Body of pancreas (tissue), 4 donors: Measurements from ENCODE around the gene RUNX2. TPM values are rescaled to one million over a fixed set of nuclear protein-coding genes. Genes with fewer than 3 reads are reported as not detected.

ENCODE experiments used
- ATAC-seq: fragments of 150-250 bp; one replicate; pipeline ENCODE4 v1.9.1; 2016
- DNase-seq, 4 donors: peaks; one replicate each; pipeline ENCODE4 v3.0.0-alpha.2; 2019
- H3K27ac ChIP-seq, 4 donors: fragments of 200-600 bp; sonication (generic); 1 replicate in 3 of 4; 2 replicates in 1 of 4; pipeline versions ENCODE4 v1.5.1 to v1.6.1; 2016 to 2019; ENCODE audit warnings: mild to moderate bottlenecking in 1 of 4, mixed read lengths in 1 of 4, moderate library complexity in 1 of 4
- H3K27me3 ChIP-seq, 2 donors: fragments of 200-600 bp; sonication (generic); one replicate each; pipeline ENCODE4 v1.6.0; 2016; ENCODE audit warnings: mild to moderate bottlenecking in 1 of 2
- H3K36me3 ChIP-seq, 2 donors: fragments of 200-600 bp; sonication (generic); replicated peaks in 1 of 2; 2 replicates each; pipeline ENCODE4 v1.5.1; 2016; ENCODE audit warnings: low read depth in 2 of 2; ENCODE audit not compliant: insufficient read depth in 1 of 2
- H3K4me1 ChIP-seq: fragments of 200-600 bp; sonication (generic); one replicate; pipeline ENCODE4 v1.6.0; 2016
- H3K4me3 ChIP-seq, 2 donors: fragments of 200-600 bp; sonication (generic); 1 replicate in 1 of 2; 2 replicates in 1 of 2; pipeline ENCODE4 v1.5.1; 2016 to 2019
- H3K9me3 ChIP-seq, 3 donors: fragments of 200-600 bp; sonication (generic); 1 replicate in 2 of 3; 2 replicates in 1 of 3; pipeline ENCODE4 v1.5.1; 2016
- POLR2A ChIP-seq, 3 donors: fragments of 450-650 bp; IDR thresholded peaks; one replicate each; pipeline ENCODE4 v1.6.1; 2016; ENCODE audit warnings: antibody characterized with exemption in 3 of 3, mild to moderate bottlenecking in 2 of 3
- WGBS, 2 donors: methylation state at CpG; one replicate each; pipeline ENCODE4 v1.1.5; 2017; 5-methylcytosine and 5-hydroxymethylcytosine counted together
- intact Hi-C: fragments of 100-400 bp; cut with DNase I; formaldehyde crosslinking; loops from one replicate; pipeline ENCODE4 v1.15.1; 2023
- total RNA-seq, 2 donors: library from RNA; depleted of rRNA; stranded (reverse); fragments of >200 nt; gene quantifications; one replicate each; pipeline ENCODE4 v1.1.0, GENCODE V29; 2016
- TF ChIP-seq, protein P1 (sequence below), 7 experiments: fragments of 450-650 bp in 4 of 7; fragments of 200-600 bp in 3 of 7; sonication (generic) in 3 of 7; IDR thresholded peaks; one replicate each; pipeline ENCODE4 v1.5.1; 2016 to 2019; ENCODE audit warnings: antibody characterized with exemption in 7 of 7

RUNX2 gene
- total RNA-seq, 2 donors from 2014 or later = 0.33 to 1.0 TPM

DNA sequence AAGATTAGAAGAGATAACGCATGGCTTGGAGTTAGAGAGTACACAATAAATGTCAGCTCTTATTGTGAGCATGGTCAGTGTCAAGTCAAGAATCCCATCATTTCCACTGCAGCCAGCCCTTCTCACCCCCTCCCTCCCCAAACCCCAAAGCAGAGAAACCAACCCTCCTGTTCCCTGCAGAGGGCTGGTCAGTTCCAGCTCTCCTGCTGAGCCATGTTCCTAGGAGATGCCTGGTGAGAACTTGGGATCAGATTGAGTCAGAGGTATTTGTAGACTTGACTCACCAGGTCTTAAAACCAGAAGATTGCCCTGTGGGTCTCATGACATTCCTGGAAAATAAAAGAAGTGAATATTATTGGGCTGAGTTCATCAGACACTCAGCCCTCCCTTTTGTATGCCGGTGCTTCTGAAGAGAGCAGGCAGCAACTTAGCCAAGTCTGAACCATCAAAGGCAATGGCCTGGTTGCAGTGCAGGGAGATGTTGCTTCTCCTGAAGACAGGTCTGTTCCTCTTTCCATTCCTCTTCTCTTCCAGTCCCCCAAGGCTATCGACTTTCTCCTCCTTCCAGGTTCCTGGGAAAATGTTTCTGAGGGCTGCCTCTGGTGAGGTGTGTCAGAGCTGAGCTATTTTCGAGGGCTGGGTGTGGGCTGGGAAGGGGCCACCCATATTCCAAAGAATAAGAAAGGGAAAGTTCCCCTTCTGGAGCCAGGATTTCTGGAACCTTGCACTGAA, 327.8 kb downstream of the RUNX2 start:
- DNase-seq = no peak
- no peaks in the 10 kb centered on the region for H3K36me3 ChIP-seq
- WGBS, 2 donors = 78 to 82% methylated on average over 4 of the region's 4 CpGs
- H3K4me3 ChIP-seq = no peak overlapping the region
- ATAC-seq = no peak
- intact Hi-C loops = no loop called here
- H3K27me3 ChIP-seq = no peaks in the 10 kb centered on the region
- no peaks in the 10 kb centered on the region for H3K9me3 ChIP-seq
- no peak overlapping the region for H3K27ac ChIP-seq
- H3K4me1 ChIP-seq = no peaks in the 10 kb centered on the region
- TF ChIP-seq, protein P1, sequence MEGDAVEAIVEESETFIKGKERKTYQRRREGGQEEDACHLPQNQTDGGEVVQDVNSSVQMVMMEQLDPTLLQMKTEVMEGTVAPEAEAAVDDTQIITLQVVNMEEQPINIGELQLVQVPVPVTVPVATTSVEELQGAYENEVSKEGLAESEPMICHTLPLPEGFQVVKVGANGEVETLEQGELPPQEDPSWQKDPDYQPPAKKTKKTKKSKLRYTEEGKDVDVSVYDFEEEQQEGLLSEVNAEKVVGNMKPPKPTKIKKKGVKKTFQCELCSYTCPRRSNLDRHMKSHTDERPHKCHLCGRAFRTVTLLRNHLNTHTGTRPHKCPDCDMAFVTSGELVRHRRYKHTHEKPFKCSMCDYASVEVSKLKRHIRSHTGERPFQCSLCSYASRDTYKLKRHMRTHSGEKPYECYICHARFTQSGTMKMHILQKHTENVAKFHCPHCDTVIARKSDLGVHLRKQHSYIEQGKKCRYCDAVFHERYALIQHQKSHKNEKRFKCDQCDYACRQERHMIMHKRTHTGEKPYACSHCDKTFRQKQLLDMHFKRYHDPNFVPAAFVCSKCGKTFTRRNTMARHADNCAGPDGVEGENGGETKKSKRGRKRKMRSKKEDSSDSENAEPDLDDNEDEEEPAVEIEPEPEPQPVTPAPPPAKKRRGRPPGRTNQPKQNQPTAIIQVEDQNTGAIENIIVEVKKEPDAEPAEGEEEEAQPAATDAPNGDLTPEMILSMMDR (IDR thresholded peaks at IDR 0.05) = no peak
- TF ChIP-seq POLR2A (IDR thresholded peaks at IDR 0.05) = no peak

GRCh38 chr6:45657226-45657625, 329.1 kb downstream of the RUNX2 start:
- no peaks in the 10 kb centered on the region for H3K9me3 ChIP-seq
- intact Hi-C loops = no loop called here
- DNase-seq (no peak), ATAC-seq (no peak)
- no peaks in the 10 kb centered on the region for H3K36me3 ChIP-seq
- H3K27ac ChIP-seq = no peak overlapping the region
- H3K27me3 ChIP-seq = no peaks in the 10 kb centered on the region
- no peak for TF ChIP-seq POLR2A (IDR thresholded peaks at IDR 0.05)
- H3K4me1 ChIP-seq = no peaks in the 10 kb centered on the region
- H3K4me3 ChIP-seq = no peak overlapping the region

DNA sequence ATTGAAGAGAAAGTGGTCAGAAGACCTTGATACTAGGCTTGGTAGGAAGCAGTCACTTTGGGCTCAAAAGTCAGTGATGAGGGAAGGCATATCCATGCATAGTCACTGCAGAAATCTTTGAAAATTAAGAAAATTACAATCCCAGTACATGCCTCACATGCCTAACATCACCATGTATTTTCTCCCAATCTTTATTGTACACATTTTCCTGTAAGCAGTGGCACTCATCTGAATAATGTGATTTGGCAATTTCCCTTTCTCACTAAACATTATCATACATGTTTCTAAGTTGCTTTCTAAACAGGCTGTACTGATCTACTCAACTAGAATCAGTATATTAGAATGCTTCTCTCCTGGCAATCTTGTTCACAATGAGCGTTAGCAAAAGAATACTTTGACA, 330.3 kb downstream of the RUNX2 start:
- no peak for ATAC-seq

DNA sequence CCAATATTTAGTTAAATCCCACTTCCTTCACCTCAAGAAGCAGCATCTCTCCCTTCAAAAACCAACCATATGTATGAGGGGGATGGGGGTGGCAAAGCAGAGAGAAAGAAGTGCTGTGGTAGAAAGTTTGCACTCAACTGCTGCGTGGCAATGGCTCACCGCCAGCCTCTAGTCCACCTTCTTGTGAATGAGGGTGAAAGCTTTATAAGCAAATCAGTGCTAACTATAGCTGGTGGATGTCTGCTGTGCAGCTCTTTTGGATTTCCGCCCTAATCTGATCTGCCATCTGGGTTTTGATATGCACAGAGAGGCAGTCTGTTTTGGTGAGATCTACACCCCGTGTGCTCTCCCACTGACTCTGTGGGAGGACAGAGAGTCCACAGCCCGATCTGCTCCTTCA, 330.8 kb downstream of the RUNX2 start:
- TF ChIP-seq, protein P1 (IDR thresholded peaks at IDR 0.05) = no peak
- TF ChIP-seq POLR2A (IDR thresholded peaks at IDR 0.05) = no peak
- no peak for DNase-seq
- no peak for ATAC-seq
- peaks cover 9% of the 10 kb centered on the region for H3K4me1 ChIP-seq
- 68 to 76% methylated on average over 5 of the region's 5 CpGs for WGBS, 2 donors
- intact Hi-C loops = no loop called here
- H3K27me3 ChIP-seq = no peaks in the 10 kb centered on the region
- H3K4me3 ChIP-seq = no peak overlapping the region
- no peaks in the 10 kb centered on the region for H3K9me3 ChIP-seq
- no peaks in the 10 kb centered on the region for H3K36me3 ChIP-seq
- H3K27ac ChIP-seq = no peak overlapping the region

More for the DNA sequence above, 330.3 kb downstream of the RUNX2 start:
- H3K27ac ChIP-seq = no peak overlapping the region
- no peaks in the 10 kb centered on the region for H3K36me3 ChIP-seq
- H3K9me3 ChIP-seq = no peaks in the 10 kb centered on the region
- intact Hi-C loops = no loop called here
- peaks cover 3% of the 10 kb centered on the region for H3K4me1 ChIP-seq
- WGBS, 2 donors = 74 to 79% methylated on average over 1 of the region's 1 CpG
- no peak for DNase-seq
- no peak overlapping the region for H3K4me3 ChIP-seq
- TF ChIP-seq POLR2A (IDR thresholded peaks at IDR 0.05) = no peak
- TF ChIP-seq, protein P1 (IDR thresholded peaks at IDR 0.05) = no peak
- no peaks in the 10 kb centered on the region for H3K27me3 ChIP-seq

- ATAC-seq (no peak), DNase-seq (no peak)
- WGBS, 2 donors = 36 to 56% methylated on average over 1 to 5 of the region's 5 CpGs
- Histone ChIP-seq H3K4me1 (peaks cover 10% of the 10 kb centered on the region), H3K27me3 (no peaks in the 10 kb centered on the region), H3K4me3 (no peak overlapping the region), H3K9me3 (no peaks in the 10 kb centered on the region), H3K27ac (no peak overlapping the region), H3K36me3 (no peaks in the 10 kb centered on the region)
- intact Hi-C loops = no loop called here
- TF ChIP-seq, protein P1 (IDR thresholded peaks at IDR 0.05) = no peak
- no peak for TF ChIP-seq POLR2A (IDR thresholded peaks at IDR 0.05)
Measured at GRCh38 chr6:45661661-45662060, 333.5 kb downstream of the RUNX2 start.
